Measurements from ENCODE around the gene NFIB.
A peak's percentile ranks its signal among the peaks of the same experiment; 100 is the strongest.

NFIB gene

DNA sequence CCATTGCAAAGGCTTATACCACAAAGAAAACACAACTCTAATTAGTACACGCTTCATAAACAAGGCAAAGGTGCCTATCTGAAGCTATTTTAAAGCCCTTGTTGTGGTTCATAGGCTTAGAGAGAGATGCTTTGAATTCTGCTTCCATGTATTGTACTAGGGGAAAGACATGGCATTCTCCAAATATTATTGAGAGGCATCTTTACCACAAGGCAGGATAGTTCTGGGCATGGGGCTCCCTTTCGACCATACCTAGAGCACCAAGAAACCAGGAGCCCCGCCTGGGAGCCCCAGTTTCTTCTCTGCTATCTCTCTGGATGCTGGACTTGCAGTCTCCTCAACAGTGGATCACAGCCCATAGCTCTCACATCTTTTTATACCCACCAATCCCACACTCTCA, 93.7 kb downstream of the NFIB start:
- in situ Hi-C loops (cut with HindIII; ENCODE audit: low sequenced_read_pairs), result no loop called here
- no peak for DNase-seq (ENCODE audit: low read depth)
- TF ChIP-seq, protein P1, sequence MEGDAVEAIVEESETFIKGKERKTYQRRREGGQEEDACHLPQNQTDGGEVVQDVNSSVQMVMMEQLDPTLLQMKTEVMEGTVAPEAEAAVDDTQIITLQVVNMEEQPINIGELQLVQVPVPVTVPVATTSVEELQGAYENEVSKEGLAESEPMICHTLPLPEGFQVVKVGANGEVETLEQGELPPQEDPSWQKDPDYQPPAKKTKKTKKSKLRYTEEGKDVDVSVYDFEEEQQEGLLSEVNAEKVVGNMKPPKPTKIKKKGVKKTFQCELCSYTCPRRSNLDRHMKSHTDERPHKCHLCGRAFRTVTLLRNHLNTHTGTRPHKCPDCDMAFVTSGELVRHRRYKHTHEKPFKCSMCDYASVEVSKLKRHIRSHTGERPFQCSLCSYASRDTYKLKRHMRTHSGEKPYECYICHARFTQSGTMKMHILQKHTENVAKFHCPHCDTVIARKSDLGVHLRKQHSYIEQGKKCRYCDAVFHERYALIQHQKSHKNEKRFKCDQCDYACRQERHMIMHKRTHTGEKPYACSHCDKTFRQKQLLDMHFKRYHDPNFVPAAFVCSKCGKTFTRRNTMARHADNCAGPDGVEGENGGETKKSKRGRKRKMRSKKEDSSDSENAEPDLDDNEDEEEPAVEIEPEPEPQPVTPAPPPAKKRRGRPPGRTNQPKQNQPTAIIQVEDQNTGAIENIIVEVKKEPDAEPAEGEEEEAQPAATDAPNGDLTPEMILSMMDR (IDR thresholded peaks at IDR 0.05; ENCODE audit: low read depth, low read length, missing control alignments), result no peak
- no peak overlapping the region for H3K4me3 ChIP-seq (ENCODE audit: low read depth, low read length)

DNA sequence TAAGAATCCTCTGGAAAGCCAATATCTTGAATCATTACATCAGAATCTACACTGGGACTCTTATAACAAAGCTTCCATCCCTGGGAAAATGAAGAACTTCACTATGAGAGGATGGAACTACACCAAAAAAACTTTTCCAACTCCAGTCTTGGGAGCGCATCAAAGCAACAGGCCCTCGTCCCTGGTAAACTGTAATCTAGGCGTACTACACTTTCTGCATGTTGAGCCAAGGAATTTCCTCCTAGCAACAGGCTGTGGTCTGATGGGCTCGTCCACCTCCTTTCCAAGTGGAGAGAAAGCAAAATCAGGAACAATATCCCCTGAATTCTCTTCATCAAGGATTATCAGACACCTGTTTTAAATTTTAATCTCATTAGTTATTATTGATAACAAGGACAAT, 94.1 kb downstream of the NFIB start:
- in situ Hi-C loops (cut with HindIII; ENCODE audit: low sequenced_read_pairs), result no loop called here
- DNase-seq (ENCODE audit: low read depth), result peak; percentile 73

DNA sequence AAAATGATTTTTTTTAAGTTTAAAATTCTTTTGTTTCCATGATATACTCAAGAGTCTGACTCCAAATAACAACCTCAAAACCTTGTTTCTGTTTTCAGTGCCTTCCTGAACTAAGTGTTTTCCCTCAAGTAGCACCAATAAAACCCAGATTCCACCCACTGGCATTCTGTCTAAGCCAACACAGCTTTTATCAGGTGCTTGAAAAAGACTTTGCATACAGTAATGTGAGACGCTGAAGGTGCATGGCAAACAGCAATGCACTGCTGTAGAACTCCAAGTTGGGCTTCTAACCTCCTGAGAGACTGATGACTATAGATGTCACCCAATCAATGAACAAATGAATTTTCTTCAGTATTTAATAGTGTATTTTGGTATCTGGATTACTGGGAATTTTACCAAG, 95.7 kb downstream of the NFIB start:
- no peak overlapping the region for H3K4me3 ChIP-seq (ENCODE audit: low read depth, low read length)
- DNase-seq (ENCODE audit: low read depth), result no peak
- TF ChIP-seq, protein P1 (IDR thresholded peaks at IDR 0.05; ENCODE audit: low read depth, low read length, missing control alignments), result no peak
- in situ Hi-C loops (cut with HindIII; ENCODE audit: low sequenced_read_pairs), result no loop called here

More for the DNA sequence above, 94.1 kb downstream of the NFIB start:
- H3K4me3 ChIP-seq (ENCODE audit: low read depth, low read length), result no peak overlapping the region
- TF ChIP-seq, protein P1 (IDR thresholded peaks at IDR 0.05; ENCODE audit: low read depth, low read length, missing control alignments), result no peak

DNA sequence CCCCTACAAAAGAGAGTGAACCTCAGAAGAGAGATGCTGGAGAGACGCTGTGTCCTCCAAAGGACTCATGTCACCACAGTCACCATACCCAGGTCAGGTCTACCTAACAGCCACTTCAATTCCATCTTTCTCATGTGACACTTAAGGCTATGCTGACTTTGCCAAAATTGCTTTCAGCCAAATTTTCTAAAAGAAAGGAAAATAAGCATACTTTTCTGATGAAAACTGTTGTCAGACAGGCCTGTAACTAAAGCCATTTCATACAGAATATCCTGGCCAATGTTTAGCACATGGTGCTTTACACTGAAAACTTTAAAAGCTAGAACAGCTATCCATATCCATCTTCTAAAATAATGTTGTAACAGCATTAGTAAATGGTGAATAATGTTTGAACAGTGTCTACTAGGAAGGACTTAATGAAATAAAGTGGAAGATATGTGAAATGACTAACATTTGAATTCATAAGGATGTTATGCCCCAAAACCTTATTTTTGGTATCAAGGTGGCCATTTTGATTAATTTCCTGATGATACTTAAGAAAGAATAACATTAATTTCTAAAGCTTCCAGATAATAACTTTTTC, 97.2 kb downstream of the NFIB start:
- TF ChIP-seq, protein P1 (IDR thresholded peaks at IDR 0.05; ENCODE audit: low read depth, low read length, missing control alignments), result no peak
- in situ Hi-C loops (cut with HindIII; ENCODE audit: low sequenced_read_pairs), result no loop called here
- no peak for DNase-seq (ENCODE audit: low read depth)
- H3K4me3 ChIP-seq (ENCODE audit: low read depth, low read length), result no peak overlapping the region

DNA sequence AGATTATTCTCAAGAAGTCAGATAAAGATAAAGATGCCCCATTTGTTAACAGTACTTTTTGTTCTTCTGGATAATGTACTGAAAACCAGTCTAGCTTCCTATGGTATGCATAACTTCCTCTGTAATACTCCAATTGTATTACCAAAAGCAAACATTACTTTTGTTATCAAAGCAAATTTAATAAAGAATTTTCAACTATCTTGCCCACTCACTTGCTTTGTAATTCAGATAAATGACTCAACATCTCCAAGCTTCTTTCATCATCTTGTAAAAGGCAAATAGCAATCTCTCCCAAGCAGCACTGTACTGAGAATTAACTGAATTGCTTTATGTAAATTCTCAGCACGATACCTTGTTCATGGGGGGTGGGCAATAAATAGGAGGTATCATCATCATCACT, 98.3 kb downstream of the NFIB start:
- H3K4me3 ChIP-seq (ENCODE audit: low read depth, low read length), result no peak overlapping the region
- no peak for DNase-seq (ENCODE audit: low read depth)
- TF ChIP-seq, protein P1 (IDR thresholded peaks at IDR 0.05; ENCODE audit: low read depth, low read length, missing control alignments), result no peak
- in situ Hi-C loops (cut with HindIII; ENCODE audit: low sequenced_read_pairs), result no loop called here

DNA sequence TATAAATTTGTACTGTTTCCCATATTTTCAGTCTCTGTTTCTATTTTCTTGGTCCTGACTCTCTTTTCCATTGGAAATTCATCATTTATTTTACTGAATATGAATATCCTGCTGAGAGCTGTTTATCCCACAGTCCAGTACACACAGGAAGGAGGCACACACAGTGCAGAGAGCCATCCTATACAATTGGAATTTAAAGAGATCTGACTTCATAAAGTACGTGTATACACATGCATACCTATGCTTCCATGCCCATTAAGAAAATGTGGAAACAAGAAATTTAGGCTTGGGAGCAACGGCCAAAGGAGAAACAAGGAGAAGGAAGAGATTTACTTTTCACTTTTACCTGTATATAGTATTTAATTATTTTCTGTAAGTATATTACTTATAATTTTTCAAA, 99.2 kb downstream of the NFIB start:
- H3K4me3 ChIP-seq (ENCODE audit: low read depth, low read length), result no peak overlapping the region
- in situ Hi-C loops (cut with HindIII; ENCODE audit: low sequenced_read_pairs), result no loop called here
- no peak for DNase-seq (ENCODE audit: low read depth)
- TF ChIP-seq, protein P1 (IDR thresholded peaks at IDR 0.05; ENCODE audit: low read depth, low read length, missing control alignments), result no peak

Measured in astrocyte of the cerebellum (primary cell).